ENCODE data around the gene ATRNL1.

ATRNL1 gene

DNA sequence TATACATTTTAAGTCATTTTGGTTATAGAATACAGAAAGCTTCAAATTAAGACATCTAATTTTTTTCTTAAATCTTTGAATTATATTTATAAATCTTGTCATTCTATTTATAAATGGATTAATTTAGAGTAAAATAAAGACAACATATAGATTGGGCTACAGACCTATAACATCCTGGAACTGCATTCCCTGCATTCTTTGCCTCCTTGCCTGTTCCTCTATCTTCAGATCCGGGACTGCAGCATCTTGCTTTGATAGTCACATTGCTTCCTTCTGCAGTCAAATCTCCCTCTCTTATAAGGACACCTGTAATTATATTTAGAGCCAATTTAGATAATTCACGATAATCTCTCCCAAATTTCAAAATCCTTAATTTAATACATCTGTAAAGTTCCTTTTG, 64.2 kb downstream of the ATRNL1 start:
- H3K4me3 ChIP-seq (ENCODE audit: low read depth, low read length), result no peak overlapping the region
- TF ChIP-seq, protein P1, sequence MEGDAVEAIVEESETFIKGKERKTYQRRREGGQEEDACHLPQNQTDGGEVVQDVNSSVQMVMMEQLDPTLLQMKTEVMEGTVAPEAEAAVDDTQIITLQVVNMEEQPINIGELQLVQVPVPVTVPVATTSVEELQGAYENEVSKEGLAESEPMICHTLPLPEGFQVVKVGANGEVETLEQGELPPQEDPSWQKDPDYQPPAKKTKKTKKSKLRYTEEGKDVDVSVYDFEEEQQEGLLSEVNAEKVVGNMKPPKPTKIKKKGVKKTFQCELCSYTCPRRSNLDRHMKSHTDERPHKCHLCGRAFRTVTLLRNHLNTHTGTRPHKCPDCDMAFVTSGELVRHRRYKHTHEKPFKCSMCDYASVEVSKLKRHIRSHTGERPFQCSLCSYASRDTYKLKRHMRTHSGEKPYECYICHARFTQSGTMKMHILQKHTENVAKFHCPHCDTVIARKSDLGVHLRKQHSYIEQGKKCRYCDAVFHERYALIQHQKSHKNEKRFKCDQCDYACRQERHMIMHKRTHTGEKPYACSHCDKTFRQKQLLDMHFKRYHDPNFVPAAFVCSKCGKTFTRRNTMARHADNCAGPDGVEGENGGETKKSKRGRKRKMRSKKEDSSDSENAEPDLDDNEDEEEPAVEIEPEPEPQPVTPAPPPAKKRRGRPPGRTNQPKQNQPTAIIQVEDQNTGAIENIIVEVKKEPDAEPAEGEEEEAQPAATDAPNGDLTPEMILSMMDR (IDR thresholded peaks at IDR 0.05; ENCODE audit: low read depth, low read length), result no peak

DNA sequence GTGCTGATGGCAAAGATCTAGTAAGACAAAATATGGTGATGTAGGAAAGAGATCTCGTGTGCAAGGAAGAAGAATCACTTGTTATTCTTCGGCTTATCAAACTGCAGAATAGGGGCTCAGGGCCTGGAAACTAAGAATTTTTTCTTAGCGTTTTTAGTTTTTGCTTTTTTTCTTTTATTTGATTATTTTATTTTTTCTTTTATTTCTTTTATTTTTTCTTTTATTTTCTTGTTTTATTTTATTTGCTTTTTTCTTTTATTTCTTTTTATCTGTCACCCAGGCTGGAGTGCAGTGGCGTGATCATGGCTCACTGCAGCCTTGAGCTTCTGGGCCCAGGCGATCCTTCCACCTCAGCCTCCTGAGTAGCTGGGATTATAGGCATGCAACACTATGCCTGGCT, 70.0 kb downstream of the ATRNL1 start:
- TF ChIP-seq, protein P1 (IDR thresholded peaks at IDR 0.05; ENCODE audit: low read depth, low read length), result no peak
- no peak overlapping the region for H3K4me3 ChIP-seq (ENCODE audit: low read depth, low read length)

DNA sequence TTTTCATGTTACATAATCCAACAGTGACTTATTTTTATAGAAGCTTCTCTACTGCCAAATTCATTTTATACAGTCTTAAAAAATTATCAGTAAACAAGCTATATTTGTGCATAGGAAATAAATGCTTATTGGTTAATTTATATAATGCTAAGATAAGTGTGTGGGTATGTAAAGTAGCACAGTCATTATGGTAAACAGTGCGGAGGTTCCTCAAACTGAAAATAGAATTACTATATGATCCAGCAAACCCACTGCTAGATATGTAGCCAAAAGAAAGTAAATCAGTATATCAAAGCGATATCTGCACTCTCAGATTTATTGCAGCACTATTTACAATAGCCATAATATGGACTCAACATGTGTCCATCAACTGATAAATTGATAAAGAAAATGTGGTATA, 71.1 kb downstream of the ATRNL1 start:
- TF ChIP-seq, protein P1 (IDR thresholded peaks at IDR 0.05; ENCODE audit: low read depth, low read length), result no peak
- H3K4me3 ChIP-seq (ENCODE audit: low read depth, low read length), result no peak overlapping the region

DNA sequence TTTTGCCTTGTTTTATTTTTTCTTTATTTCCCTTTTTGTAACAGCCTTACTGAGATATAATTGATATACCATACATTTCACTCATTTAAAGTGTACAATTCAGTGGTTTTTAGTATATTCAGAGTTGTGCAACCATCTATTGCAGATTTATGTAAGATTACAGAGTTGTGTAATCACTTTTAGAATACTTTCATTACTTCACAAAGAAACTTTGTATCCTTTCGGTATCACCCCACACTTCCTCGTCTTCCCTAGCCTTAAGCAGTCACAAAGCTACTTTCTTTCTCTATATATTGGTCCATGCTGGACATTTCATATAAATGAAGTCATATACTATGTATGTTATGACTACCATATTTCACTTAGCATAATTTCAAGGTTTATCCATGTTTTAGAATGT, 74.6 kb downstream of the ATRNL1 start:
- H3K4me3 ChIP-seq (ENCODE audit: low read depth, low read length), result no peak overlapping the region
- TF ChIP-seq, protein P1 (IDR thresholded peaks at IDR 0.05; ENCODE audit: low read depth, low read length), result no peak

DNA sequence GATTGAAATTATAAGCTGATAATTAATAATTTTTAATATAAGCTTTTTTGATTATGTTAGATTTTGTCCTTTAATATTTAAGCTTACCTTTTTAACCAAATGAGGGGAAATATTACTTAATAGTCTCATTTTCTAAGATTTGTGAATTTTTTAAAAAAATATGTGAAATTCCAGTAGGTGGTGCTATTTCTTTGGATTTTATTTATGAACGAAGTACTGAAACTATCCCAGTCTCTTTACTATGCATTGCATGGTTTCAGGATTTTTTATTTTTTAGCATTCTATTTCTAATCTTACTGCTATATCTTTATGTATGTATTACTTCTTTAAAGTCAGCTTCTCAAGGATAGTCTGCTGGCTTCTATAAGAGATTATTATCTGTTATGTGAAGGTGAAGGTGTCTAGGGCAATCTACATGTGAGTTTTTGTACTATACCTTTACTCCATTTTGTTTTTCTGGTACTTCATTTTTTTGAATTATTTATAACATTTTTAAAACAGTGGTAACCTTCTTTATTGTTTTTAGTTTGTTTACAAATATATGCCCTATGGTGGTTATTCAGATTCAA, 78.3 kb downstream of the ATRNL1 start:
- H3K4me3 ChIP-seq (ENCODE audit: low read depth, low read length), result no peak overlapping the region
- TF ChIP-seq, protein P1 (IDR thresholded peaks at IDR 0.05; ENCODE audit: low read depth, low read length), result peak; percentile 11; the same call in 1 of the 2 replicates

DNA sequence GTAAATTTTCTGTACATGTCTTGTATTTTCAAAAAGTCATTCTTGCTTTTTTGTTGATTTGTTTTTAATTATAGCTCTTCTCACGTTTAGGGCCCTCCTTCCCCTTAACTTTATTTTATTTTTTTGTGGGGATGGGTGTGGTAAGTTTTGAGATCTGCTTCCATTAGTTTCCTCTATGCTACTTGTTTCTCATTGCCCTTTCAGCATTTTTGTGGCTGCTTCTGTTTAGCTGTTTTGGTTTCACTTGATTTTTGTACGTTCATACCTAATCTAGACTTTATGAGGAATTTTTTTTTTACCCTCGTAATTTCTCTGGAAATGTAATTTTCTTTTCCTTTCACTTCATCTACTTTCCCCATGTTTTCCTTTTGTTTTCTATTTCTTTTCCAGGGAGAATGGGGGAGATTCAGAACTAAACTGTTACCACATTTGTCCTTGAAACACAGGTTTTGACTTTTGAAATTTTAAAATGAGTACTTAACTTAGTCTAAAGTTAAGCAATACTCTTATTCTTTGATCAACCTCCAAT, 80.8 kb downstream of the ATRNL1 start:
- TF ChIP-seq, protein P1 (IDR thresholded peaks at IDR 0.05; ENCODE audit: low read depth, low read length), result no peak
- H3K4me3 ChIP-seq (ENCODE audit: low read depth, low read length), result no peak overlapping the region

DNA sequence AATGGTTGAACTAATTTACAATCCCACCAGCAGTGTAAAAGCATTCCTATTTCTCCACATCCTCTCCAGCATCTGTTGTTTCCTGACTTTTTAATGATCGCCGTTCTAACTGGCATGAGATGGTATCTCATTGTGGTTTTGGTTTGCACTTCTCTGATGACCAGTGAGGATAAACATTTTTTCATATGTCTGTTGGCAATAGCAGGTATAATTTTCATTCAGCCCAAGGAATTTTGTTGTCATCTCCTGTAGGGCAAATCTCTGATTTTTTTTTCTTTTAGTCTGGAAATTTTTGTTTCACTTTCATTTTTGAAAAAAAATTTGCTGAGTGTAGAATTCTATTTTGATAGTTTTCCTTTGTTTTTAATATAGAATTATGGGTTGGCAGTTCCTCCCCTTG, 114.1 kb downstream of the ATRNL1 start:
- H3K4me3 ChIP-seq (ENCODE audit: low read depth, low read length), result peak overlapping the region; percentile 21; the same call in 1 of the 2 replicates

DNA sequence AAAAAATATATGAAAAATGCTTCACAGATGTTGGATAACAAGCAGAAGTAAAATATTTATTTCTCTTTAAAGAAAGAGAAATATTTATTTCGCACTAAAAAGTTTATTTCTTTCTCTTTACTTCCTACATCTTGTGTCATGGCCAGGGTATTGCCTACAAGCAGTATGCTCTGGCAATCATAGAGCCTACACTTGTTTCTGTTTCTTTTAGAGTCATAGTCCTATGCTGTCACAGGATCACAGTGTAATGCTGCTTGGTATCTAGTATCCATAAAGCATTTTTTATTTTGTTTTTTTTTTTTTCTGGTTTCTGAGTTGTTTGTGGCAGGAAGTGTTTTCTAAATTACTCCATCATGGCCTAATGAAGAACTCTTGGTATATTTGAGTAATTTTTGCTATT, 116.0 kb downstream of the ATRNL1 start:
- H3K4me3 ChIP-seq (ENCODE audit: low read depth, low read length), result no peak overlapping the region
- TF ChIP-seq, protein P1 (IDR thresholded peaks at IDR 0.05; ENCODE audit: low read depth, low read length), result no peak

All from WI38 (cell line).